Activated B cell treated with CpG ODN at 0.5 μM for 24 hours (primary cell): Measurements from ENCODE around the gene KIR2DL3. TPM values are rescaled to one million over a fixed set of nuclear protein-coding genes. Genes with fewer than 3 reads are reported as not detected.
"Not testable (repeated sequence)": the region's sequence is repeated elsewhere in the genome, so short reads cannot be mapped to it uniquely, and the experiment has no call there.

Experiments used
- ATAC-seq: fragments of 200-7000 bp; cut with Tn5 transposase; one replicate; pipeline ENCODE4 v1.10.0; 2021; ENCODE audit warnings: low read depth, mild to moderate bottlenecking, moderate library complexity
- CTCF ChIA-PET: fragments of 350-600 bp; sonication (Branson Sonifier 250); formaldehyde crosslinking; loops from one replicate; lab custom pipeline; 2021; ENCODE audit warnings: antibody characterized with exemption; lab: Charles Lee
- POLR2A ChIA-PET: fragments of 350-600 bp; sonication (Branson Sonifier 250); formaldehyde crosslinking; loops from one replicate; lab custom pipeline; 2021; ENCODE audit warnings: antibody characterized with exemption; lab: Charles Lee
- DNase-seq: peaks from one replicate; pipeline ENCODE4 v3.0.0; 2022
- H3K27ac Mint-ChIP-seq: one replicate; pipeline ENCODE4 v1.8.0; 2020; ENCODE audit warnings: mixed read lengths
- H3K27me3 Mint-ChIP-seq: one replicate; pipeline ENCODE4 v1.8.0; 2021; ENCODE audit warnings: mixed read lengths
- H3K36me3 Mint-ChIP-seq: one replicate; pipeline ENCODE4 v1.8.0; 2021; ENCODE audit warnings: low read depth, mixed read lengths
- H3K4me1 Mint-ChIP-seq: one replicate; pipeline ENCODE4 v1.8.0; 2021; ENCODE audit warnings: mixed read lengths
- H3K4me3 Mint-ChIP-seq: one replicate; pipeline ENCODE4 v1.8.0; 2020; ENCODE audit warnings: mild to moderate bottlenecking, mixed read lengths
- H3K9me3 Mint-ChIP-seq: one replicate; pipeline ENCODE4 v1.8.0; 2020; ENCODE audit warnings: mixed read lengths
- intact Hi-C: fragments of 100-400 bp; cut with micrococcal nuclease; formaldehyde crosslinking; loops from one replicate; pipeline ENCODE4 v1.15.1; 2024
- total RNA-seq: library from RNA; stranded (reverse); gene quantifications from 2 replicates; pipeline ENCODE4 v1.2.3, GENCODE V29; 2022
- TF ChIP-seq, protein P1 (sequence below): fragments of 200-600 bp; IDR thresholded peaks from one replicate; pipeline ENCODE4 v1.8.0; 2022; ENCODE audit warnings: antibody characterized with exemption, mild to moderate bottlenecking

KIR2DL3 gene
- total RNA-seq, result not detected in 2 replicates

DNA sequence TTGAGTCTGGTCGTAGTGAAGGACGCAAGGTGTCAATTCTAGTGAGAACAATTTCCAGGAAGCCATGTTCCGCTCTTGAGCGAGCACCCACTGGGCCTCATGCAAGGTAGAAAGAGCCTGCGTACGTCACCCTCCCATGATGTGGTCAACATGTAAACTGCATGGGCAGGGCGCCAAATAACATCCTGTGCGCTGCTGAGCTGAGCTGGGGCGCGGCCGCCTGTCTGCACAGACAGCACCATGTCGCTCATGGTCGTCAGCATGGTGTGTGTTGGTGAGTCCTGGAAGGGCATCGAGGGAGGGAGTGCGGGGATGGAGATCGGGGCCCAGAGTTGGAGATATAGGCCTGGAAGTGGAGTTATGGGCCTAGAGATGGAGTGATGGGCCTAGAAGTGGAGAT is at the start of gene KIR2DL3:
Gene KIR2DL3 (plus strand): TSS at position 208 of the 400 bp plus-strand sequence. CDS start 33 bp downstream, at position 241.
- CTCF ChIA-PET, H3K36me3 Mint-ChIP-seq, POLR2A ChIA-PET, DNase-seq, intact Hi-C loops, H3K4me1 Mint-ChIP-seq, H3K27ac Mint-ChIP-seq, H3K9me3 Mint-ChIP-seq, H3K4me3 Mint-ChIP-seq, ATAC-seq: not testable (repeated sequence)
- peaks cover 17% of the 10 kb centered on the region for H3K27me3 Mint-ChIP-seq

GRCh38 chr19:54691582-54692297 is 46.6 kb upstream of the KIR2DL3 start:
- TF ChIP-seq, protein P1, sequence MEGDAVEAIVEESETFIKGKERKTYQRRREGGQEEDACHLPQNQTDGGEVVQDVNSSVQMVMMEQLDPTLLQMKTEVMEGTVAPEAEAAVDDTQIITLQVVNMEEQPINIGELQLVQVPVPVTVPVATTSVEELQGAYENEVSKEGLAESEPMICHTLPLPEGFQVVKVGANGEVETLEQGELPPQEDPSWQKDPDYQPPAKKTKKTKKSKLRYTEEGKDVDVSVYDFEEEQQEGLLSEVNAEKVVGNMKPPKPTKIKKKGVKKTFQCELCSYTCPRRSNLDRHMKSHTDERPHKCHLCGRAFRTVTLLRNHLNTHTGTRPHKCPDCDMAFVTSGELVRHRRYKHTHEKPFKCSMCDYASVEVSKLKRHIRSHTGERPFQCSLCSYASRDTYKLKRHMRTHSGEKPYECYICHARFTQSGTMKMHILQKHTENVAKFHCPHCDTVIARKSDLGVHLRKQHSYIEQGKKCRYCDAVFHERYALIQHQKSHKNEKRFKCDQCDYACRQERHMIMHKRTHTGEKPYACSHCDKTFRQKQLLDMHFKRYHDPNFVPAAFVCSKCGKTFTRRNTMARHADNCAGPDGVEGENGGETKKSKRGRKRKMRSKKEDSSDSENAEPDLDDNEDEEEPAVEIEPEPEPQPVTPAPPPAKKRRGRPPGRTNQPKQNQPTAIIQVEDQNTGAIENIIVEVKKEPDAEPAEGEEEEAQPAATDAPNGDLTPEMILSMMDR, result no peak
- ATAC-seq (no peak), DNase-seq (no peak)
- Mint-ChIP-seq H3K4me1 (peaks cover 3% of the 10 kb centered on the region), H3K4me3 (no peak overlapping the region), H3K36me3 (no peaks in the 10 kb centered on the region), H3K9me3 (peaks cover 6% of the 10 kb centered on the region), H3K27ac (no peak overlapping the region), H3K27me3 (peaks cover 39% of the 10 kb centered on the region)
- CTCF ChIA-PET, result no interaction called here
- POLR2A ChIA-PET, result no interaction called here
- intact Hi-C loops, result no loop called here

DNA sequence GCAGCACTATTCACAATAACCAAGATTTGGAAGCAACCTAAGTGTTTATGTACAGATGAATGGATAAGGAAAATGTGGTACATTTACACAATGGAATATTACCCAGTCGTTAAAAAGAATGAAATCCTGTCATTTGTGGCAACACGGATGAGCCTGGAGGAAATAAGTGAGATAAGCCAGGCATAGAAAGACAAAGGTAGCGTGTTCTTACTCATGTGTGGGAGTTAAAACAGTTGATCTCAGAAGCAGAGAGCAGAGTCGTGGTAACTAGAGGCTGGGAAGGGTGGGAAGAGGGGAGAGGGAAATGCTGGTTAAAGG is 46.1 kb upstream of the KIR2DL3 start:
- CTCF ChIA-PET, result no interaction called here

DNA sequence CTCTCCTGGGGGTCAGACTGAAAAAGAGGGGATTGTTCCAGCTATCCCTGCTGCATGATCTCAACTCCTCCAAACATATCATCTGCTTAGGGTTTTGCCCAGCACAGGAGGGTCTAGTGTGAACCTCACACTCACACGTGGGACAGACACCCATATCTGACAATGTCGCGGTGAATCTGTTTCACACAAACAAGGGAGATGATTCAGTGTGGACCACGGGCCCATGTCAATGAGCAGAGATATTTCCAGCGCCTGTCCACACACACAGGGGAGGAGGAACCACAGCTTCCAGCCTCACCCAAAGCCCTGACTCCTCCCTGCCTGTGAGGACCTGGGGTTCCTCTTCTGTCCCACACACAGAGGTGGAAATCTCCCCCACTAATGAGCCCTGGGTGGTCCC is 43.7 kb upstream of the KIR2DL3 start:
- peaks cover 6% of the 10 kb centered on the region for H3K9me3 Mint-ChIP-seq
- ChIA-PET CTCF (no interaction called here), POLR2A (no interaction called here)
- H3K27ac Mint-ChIP-seq, result no peak overlapping the region
- H3K4me3 Mint-ChIP-seq, result no peak overlapping the region
- ATAC-seq (no peak), DNase-seq (no peak)
- intact Hi-C loops, result no loop called here
- H3K27me3 Mint-ChIP-seq, result peaks cover 42% of the 10 kb centered on the region
- H3K36me3 Mint-ChIP-seq, result no peaks in the 10 kb centered on the region
- peaks cover 3% of the 10 kb centered on the region for H3K4me1 Mint-ChIP-seq
- TF ChIP-seq, protein P1, result no peak

More for the DNA sequence above, 46.1 kb upstream of the KIR2DL3 start:
- Mint-ChIP-seq H3K9me3 (peaks cover 6% of the 10 kb centered on the region), H3K4me1 (peaks cover 3% of the 10 kb centered on the region), H3K27me3 (peaks cover 37% of the 10 kb centered on the region), H3K27ac (no peak overlapping the region), H3K4me3 (no peak overlapping the region), H3K36me3 (no peaks in the 10 kb centered on the region)
- no peak for DNase-seq
- TF ChIP-seq, protein P1, result no peak
- intact Hi-C loops, result no loop called here
- POLR2A ChIA-PET, result no interaction called here
- no peak for ATAC-seq

DNA sequence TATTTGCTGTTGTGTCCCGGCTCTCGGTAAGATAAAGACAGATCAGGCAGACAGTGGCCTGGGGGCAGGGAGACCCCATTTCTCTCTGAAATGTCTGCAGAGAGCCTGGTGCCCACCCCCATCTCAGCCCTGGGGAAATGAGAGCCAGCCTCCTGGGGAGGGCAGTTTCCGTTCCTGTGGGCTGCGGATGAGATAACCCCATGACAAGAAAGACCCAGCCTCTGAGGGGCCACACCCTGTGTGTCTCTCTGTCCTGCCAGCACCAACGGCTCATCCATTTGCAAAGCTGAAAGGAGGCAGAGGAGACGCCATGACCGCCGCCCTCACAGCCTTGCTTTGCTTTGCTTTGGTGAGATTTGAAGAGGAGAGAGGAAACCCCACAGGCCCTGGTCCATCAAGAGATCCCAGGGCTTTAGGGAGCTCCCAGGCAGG is 42.2 kb upstream of the KIR2DL3 start:
- peaks cover 42% of the 10 kb centered on the region for H3K27me3 Mint-ChIP-seq
- ATAC-seq (no peak), DNase-seq (no peak)
- H3K4me3 Mint-ChIP-seq, result no peak overlapping the region
- peaks cover 3% of the 10 kb centered on the region for H3K4me1 Mint-ChIP-seq
- peaks cover 6% of the 10 kb centered on the region for H3K9me3 Mint-ChIP-seq
- H3K36me3 Mint-ChIP-seq, result no peaks in the 10 kb centered on the region
- H3K27ac Mint-ChIP-seq, result no peak overlapping the region
- ChIA-PET POLR2A (no interaction called here), CTCF (no interaction called here)
- intact Hi-C loops, result no loop called here
- TF ChIP-seq, protein P1, result no peak
